SK-N-MC (cell line): ENCODE data around the gene TMEM163.

ENCODE experiments used
- DNase-seq: peaks from one replicate; pipeline ENCODE4 v3.0.0-alpha.2; 2011; ENCODE audit warnings: low read depth, low spot score
- H3K27ac ChIP-seq: fragments of 200-600 bp; sonication (generic); 2 replicates; pipeline ENCODE4 v1.5.1; 2016; ENCODE audit warnings: mixed run types
- H3K36me3 ChIP-seq: fragments of 200-600 bp; sonication (generic); 2 replicates; pipeline ENCODE4 v1.6.1; 2017; ENCODE audit warnings: antibody characterized with exemption, low read length, mixed read lengths; ENCODE audit not compliant: insufficient read depth
- H3K4me3 ChIP-seq: fragments of 200-600 bp; sonication (generic); 2 replicates; pipeline ENCODE4 v1.5.1; 2016
- H3K9ac ChIP-seq: fragments of 200-600 bp; sonication (generic); 2 replicates; pipeline ENCODE4 v1.8.0; 2017; ENCODE audit warnings: mixed run types, mixed read lengths; ENCODE audit not compliant: insufficient read length
- H3K9me3 ChIP-seq: fragments of 200-600 bp; sonication (generic); 2 replicates; pipeline ENCODE4 v1.6.1; 2017; ENCODE audit warnings: low read depth, mild to moderate bottlenecking, antibody characterized with exemption, low read length, moderate library complexity, mixed read lengths
- EZH2 ChIP-seq: fragments of 200-600 bp; sonication (generic); IDR thresholded peaks from one replicate; pipeline ENCODE4 v1.6.1; 2017; ENCODE audit warnings: antibody characterized with exemption
- FOXP2 ChIP-seq: optimal IDR thresholded peaks from 2 replicates; pipeline ENCODE3; 2011; ENCODE audit warnings: mild to moderate bottlenecking, moderate library complexity; ENCODE audit not compliant: insufficient read depth; ENCODE audit errors: extremely low read length, control extremely low read depth
- POLR2AphosphoS5 ChIP-seq: IDR thresholded peaks from 2 replicates; pipeline ENCODE4 v1.6.1; 2012; ENCODE audit warnings: mild to moderate bottlenecking, low read depth, low read length, borderline replicate concordance

The TMEM163 gene

DNA sequence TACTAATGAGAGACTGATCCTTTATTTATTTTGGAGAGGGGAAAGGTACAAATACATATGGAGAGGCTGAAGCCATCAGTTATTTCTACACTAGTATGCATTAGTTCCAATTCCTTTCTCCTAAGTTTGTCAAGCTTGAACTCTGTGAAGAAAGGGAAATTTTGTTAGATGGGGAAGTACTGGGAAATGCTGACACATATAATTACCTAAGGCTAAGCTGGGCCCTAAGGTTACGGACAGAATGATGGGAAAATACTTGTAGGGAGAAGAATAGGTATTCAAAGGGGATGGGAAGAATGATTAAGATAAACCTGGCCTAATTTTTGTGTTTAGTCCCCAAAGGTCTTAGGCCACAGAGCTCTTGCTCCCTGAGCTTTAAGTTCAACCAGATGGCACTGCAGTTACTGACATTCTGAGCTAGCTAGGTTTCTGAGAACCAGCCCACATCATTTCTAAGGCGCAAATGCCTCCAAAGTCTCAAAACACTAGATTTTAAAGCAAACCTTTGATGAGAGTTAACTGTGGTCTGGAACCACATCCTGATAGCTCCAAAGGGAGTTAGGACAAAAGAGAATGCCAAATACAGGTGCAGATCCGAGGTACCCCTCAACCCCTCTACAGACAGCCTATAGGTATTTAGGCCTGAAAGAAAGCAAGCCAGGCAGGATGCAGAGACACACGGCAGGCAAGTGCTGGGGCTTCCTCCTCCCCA, 2.7 kb downstream of the TMEM163 start:
- Histone ChIP-seq H3K9me3 (no peaks in the 10 kb centered on the region), H3K4me3 (no peak overlapping the region), H3K36me3 (no peaks in the 10 kb centered on the region), H3K27ac (no peak overlapping the region), H3K9ac (no peak overlapping the region)
- TF ChIP-seq FOXP2: no peak
- TF ChIP-seq POLR2AphosphoS5: no peak
- TF ChIP-seq EZH2: no peak
- no peak for DNase-seq

DNA sequence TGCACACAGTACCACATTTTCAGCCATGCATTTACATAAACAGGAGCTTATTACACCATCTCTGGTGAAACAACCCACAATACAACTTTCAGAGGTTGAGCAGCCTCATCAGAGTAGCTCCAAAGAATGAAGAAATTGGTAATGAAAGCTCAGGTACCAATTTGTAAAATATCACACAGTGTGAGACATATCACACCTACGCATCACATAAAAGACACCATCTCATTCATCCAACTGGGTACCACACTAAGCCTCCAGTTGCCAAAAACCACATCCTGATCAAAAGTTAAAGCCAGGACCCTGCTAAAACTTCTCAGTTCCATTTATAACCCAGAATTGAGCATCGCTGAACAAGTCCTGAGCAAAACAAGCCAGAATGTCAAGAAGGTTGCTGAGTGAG, 4.6 kb downstream of the TMEM163 start:
- no peak overlapping the region for H3K9ac ChIP-seq
- no peak overlapping the region for H3K4me3 ChIP-seq
- no peaks in the 10 kb centered on the region for H3K36me3 ChIP-seq
- H3K27ac ChIP-seq: no peak overlapping the region
- DNase-seq: no peak
- TF ChIP-seq FOXP2 (no peak), POLR2AphosphoS5 (no peak), EZH2 (no peak)
- H3K9me3 ChIP-seq: no peaks in the 10 kb centered on the region

DNA sequence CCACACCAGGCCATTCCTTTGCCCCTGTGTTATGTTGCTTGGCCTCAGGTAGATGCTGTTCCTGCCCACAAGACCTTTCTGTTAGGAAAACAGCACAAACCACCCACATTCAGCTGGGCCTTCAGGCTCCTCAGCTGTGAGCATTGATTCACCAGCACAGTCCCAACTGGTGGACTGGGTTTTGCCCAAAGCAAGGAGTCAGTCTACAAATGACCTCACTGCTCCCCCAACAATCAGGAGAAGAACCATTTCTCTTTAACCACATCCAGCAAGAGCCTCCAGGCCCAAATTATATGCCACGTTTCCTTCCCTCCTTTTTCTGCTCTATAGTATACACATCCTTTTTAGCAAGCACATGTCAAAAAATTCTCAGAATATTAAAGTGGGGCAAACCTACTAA, 5.2 kb downstream of the TMEM163 start:
- Histone ChIP-seq H3K27ac (no peak overlapping the region), H3K36me3 (no peaks in the 10 kb centered on the region), H3K4me3 (no peak overlapping the region), H3K9ac (no peak overlapping the region), H3K9me3 (no peaks in the 10 kb centered on the region)
- TF ChIP-seq EZH2 (no peak), FOXP2 (no peak), POLR2AphosphoS5 (no peak)
- DNase-seq: no peak

DNA sequence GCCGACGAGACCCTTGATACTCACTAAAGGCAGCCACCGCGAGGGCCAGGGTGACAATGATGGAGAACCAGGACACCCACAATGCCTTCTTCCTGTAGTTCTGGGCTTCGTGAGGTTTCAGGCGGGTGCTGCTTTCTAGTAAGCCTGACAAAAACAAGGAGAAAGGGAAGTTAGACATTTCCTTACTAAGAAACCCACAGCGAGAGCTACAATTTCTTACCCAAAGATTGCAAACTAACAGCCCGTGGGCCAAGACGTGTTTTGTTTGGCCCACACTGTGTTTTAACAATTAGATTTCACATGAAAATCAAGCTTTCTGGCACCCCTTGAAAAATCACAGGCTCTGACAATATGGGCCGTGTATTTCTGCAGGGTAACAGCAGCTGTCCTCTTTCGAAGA, 5.6 kb downstream of the TMEM163 start:
- Histone ChIP-seq H3K36me3 (no peaks in the 10 kb centered on the region), H3K9ac (no peak overlapping the region), H3K4me3 (no peak overlapping the region), H3K9me3 (no peaks in the 10 kb centered on the region), H3K27ac (no peak overlapping the region)
- DNase-seq: no peak
- TF ChIP-seq FOXP2: no peak
- no peak for TF ChIP-seq POLR2AphosphoS5
- TF ChIP-seq EZH2: no peak

DNA sequence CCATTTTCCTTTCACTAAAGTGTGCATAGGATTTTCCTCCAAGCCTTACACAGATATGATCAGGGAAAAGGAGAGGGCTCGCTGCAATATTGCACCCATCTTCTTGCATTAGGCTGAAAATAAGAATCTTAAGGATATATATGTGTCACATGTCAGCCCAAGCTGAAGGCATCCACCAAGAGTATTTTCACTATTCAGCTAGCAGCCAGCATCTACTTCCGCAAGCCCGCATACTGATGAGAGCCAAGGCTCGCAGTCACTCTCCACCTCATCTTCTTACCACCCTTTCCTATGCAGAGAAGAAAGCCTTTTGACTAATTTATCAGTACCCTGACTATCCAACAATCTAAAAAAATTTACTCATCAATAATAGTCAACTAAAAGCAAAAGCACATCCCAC, 6.1 kb downstream of the TMEM163 start:
- Histone ChIP-seq H3K36me3 (no peaks in the 10 kb centered on the region), H3K27ac (no peak overlapping the region), H3K4me3 (no peak overlapping the region), H3K9me3 (no peaks in the 10 kb centered on the region), H3K9ac (no peak overlapping the region)
- no peak for DNase-seq
- TF ChIP-seq FOXP2: no peak
- no peak for TF ChIP-seq EZH2
- TF ChIP-seq POLR2AphosphoS5: no peak

DNA sequence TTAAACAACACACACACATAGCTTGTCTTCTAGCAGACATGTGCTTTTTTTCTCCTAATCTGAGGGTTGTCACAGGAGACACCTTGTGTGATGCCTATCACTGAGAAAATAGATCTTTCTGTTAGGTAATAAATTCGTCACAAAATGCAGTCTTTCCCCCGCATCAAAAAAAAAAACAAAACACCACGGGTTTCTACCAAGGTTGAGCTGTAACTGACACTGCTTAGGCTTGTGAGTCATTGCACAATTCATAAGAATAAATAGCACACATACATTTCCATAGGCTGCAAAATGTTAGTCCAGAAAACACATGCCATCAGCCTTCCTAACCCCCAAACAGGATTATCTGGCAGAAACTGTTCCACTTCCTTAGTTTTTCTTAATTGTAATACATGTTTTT, 6.5 kb downstream of the TMEM163 start:
- no peak for TF ChIP-seq FOXP2
- no peak for TF ChIP-seq EZH2
- Histone ChIP-seq H3K36me3 (no peaks in the 10 kb centered on the region), H3K4me3 (no peak overlapping the region), H3K27ac (no peak overlapping the region), H3K9me3 (no peaks in the 10 kb centered on the region), H3K9ac (no peak overlapping the region)
- no peak for DNase-seq

DNA sequence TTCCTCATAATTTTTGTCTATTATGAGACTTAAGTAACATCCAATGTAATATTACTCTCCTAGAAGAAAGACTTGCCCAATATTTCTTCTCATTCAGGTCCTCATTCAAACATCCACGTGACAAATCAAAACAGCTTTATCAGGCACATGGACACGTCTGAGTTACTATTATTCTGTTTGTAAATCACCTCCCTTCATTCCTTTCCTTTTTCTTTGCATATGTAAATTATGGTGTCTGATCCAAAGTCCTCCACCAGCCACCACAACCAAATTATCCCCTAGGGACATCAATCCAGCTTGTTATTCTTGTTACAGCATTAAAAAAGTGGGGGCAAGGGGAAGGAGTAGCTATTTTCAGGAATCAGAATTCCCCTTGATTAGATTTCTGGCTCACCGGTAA, 7.1 kb downstream of the TMEM163 start:
- DNase-seq: no peak
- Histone ChIP-seq H3K27ac (no peak overlapping the region), H3K9me3 (no peaks in the 10 kb centered on the region), H3K4me3 (no peak overlapping the region), H3K9ac (no peak overlapping the region), H3K36me3 (no peaks in the 10 kb centered on the region)
- TF ChIP-seq POLR2AphosphoS5: no peak
- no peak for TF ChIP-seq FOXP2
- TF ChIP-seq EZH2: no peak

DNA sequence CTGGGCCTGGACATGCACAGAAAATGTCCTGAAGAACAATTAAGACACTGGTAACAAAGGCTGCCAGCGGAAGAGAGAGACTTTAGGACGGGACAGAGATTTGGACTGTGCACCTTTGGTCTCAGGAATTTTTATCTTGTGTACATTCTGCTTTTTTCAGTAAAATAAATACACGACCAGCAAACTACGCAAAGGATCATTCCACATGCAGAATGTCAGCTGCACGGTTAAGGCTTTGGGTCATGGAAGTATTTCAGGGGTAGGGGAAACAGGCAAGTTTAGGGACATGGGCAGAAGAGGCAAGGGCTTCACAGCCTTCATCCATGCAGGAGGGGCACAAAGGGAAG, 11.5 kb downstream of the TMEM163 start:
- H3K27ac ChIP-seq: no peak overlapping the region
- H3K9me3 ChIP-seq: no peaks in the 10 kb centered on the region
- no peak for TF ChIP-seq POLR2AphosphoS5
- TF ChIP-seq EZH2: no peak
- no peak for TF ChIP-seq FOXP2
- no peak overlapping the region for H3K4me3 ChIP-seq
- no peaks in the 10 kb centered on the region for H3K36me3 ChIP-seq
- H3K9ac ChIP-seq: no peak overlapping the region
- no peak for DNase-seq
